Measurements from ENCODE around the gene CEP170B.

- TF ChIP-seq CTCF (IDR thresholded peaks at IDR 0.05; ENCODE audit: low read depth, low read length, poor library complexity, severe bottlenecking) = no peak
- TF ChIP-seq EZH2phosphoT487 (IDR thresholded peaks at IDR 0.05; ENCODE audit: borderline replicate concordance, low read length) = no peak
Observed at GRCh38 chr14:104900639-104901512, 35.8 kb downstream of the CEP170B start.
